Endothelial cell of umbilical vein (primary cell): Measurements from ENCODE around the gene DUSP8. TPM values are rescaled to one million over a fixed set of nuclear protein-coding genes. Genes with fewer than 3 reads are reported as not detected.
"Not testable (repeated sequence)": the region's sequence is repeated elsewhere in the genome, so short reads cannot be mapped to it uniquely, and the experiment has no call there.

Experiments used
- BruUV-seq: library from RNA; stranded (reverse); fragments of 400-500 nt; replicated peaks from 2 replicates; lab custom pipeline; 2021; lab: Mats Ljungman, UMichigan
- CTCF ChIA-PET: fragments of 300-600, 350-600 bp; sonication (Branson Sonifier 250); formaldehyde crosslinking; loops from one replicate; lab custom pipeline; 2021; ENCODE audit warnings: antibody characterized with exemption, inconsistent platforms; lab: Charles Lee
- POLR2A ChIA-PET: fragments of 300-600, 350-600 bp; sonication (Branson Sonifier 250); formaldehyde crosslinking; loops from one replicate; lab custom pipeline; 2021; ENCODE audit warnings: antibody characterized with exemption, inconsistent platforms; lab: Charles Lee
- DNase-seq: peaks from one replicate; pipeline ENCODE4 v3.0.0-alpha.2; 2011; ENCODE audit warnings: low read depth, low spot score
- FAIRE-seq: peaks from 2 replicates; lab custom pipeline; 2011; peaks lifted over from hg19 to GRCh38; lab: Jason Lieb, UNC
- H2AFZ ChIP-seq: 2 replicates; pipeline ENCODE4 v1.6.0; 2012; ENCODE audit warnings: low read depth, low read length, control low read depth, inconsistent platforms
- H3K27ac ChIP-seq: 2 replicates; pipeline ENCODE4 v1.5.1; 2011; ENCODE audit warnings: low read depth, mild to moderate bottlenecking, control low read depth, low read length, moderate library complexity; ENCODE audit not compliant: insufficient read depth
- H3K27me3 ChIP-seq, 2 experiments: 2 replicates each; pipeline versions ENCODE4 v1.6.0 to v1.6.1; 2011; ENCODE audit warnings: low read length in 2 of 2, mixed read lengths in 1 of 2; ENCODE audit not compliant: control insufficient read depth in 2 of 2, insufficient read depth in 2 of 2
- H3K36me3 ChIP-seq, 2 experiments: 2 replicates in 1 of 2; 3 replicates in 1 of 2; pipeline ENCODE4 v1.5.1; 2011; ENCODE audit warnings: low read length in 2 of 2, mild to moderate bottlenecking in 1 of 2, moderate library complexity in 1 of 2; ENCODE audit not compliant: control insufficient read depth in 2 of 2, insufficient read depth in 2 of 2; ENCODE audit errors: extremely low read depth in 1 of 2
- H3K4me1 ChIP-seq: 3 replicates; pipeline ENCODE4 v1.5.1; 2011; ENCODE audit warnings: mild to moderate bottlenecking, low read length; ENCODE audit not compliant: control insufficient read depth, insufficient read depth; ENCODE audit errors: extremely low read depth
- H3K4me2 ChIP-seq: 2 replicates; pipeline ENCODE4 v1.6.1; 2011; ENCODE audit warnings: low read length, control low read depth, mixed read lengths; ENCODE audit not compliant: insufficient read depth
- H3K4me3 ChIP-seq, 3 experiments: fragments of 200-600 bp in 1 of 3; sonication (generic), shearing (Covaris generic) in 1 of 3; replicated peaks in 1 of 3; 2 replicates each; pipeline ENCODE4 v1.5.1; 2011 to 2016; ENCODE audit warnings: control low read depth in 3 of 3, low read length in 3 of 3, mild to moderate bottlenecking in 2 of 3, inconsistent platforms in 1 of 3, low read depth in 1 of 3, moderate library complexity in 1 of 3; ENCODE audit not compliant: insufficient read depth in 1 of 3
- H3K79me2 ChIP-seq: 2 replicates; pipeline ENCODE4 v1.6.0; 2012; ENCODE audit warnings: low read length, inconsistent platforms; ENCODE audit not compliant: control insufficient read depth, insufficient read depth
- H3K9ac ChIP-seq: replicated peaks from 2 replicates; pipeline ENCODE3; 2011; ENCODE audit warnings: low read length, control low read depth; ENCODE audit not compliant: insufficient read depth; ENCODE audit errors: extremely low read depth
- H3K9me1 ChIP-seq: replicated peaks from 3 replicates; pipeline ENCODE4 v1.6.0; 2011; ENCODE audit warnings: mild to moderate bottlenecking, low read length; ENCODE audit not compliant: control insufficient read depth, insufficient read depth; ENCODE audit errors: extremely low read depth
- H3K9me3 ChIP-seq: replicated peaks from 2 replicates; pipeline ENCODE4 v1.5.1; 2012; ENCODE audit warnings: low read length, inconsistent platforms; ENCODE audit not compliant: control insufficient read depth, insufficient read depth
- H4K20me1 ChIP-seq: replicated peaks from 2 replicates; pipeline ENCODE3; 2011; ENCODE audit warnings: mild to moderate bottlenecking, low read length; ENCODE audit not compliant: control insufficient read depth, insufficient read depth; ENCODE audit errors: extremely low read depth
- dilution Hi-C: fragments of 300-500 bp; cut with MboI; formaldehyde crosslinking; loops from one replicate; pipeline ENCODE4 v1.15.0; 2019; ENCODE audit warnings: low sequenced_read_pairs; ENCODE audit not compliant: extremely low pct_ligation_motif_present
- intact Hi-C: fragments of 100-400 bp; cut with micrococcal nuclease; formaldehyde crosslinking; loops from one replicate; pipeline ENCODE4 v1.10.0; 2022
- polyA plus RNA-seq, 4 experiments: library from polyadenylated mRNA; depleted of rRNA in 3 of 4; stranded (reverse) in 3 of 4; unstranded in 1 of 4; fragments of >200 nt; gene quantifications; 2 replicates each; pipeline versions ENCODE4 v1.2.1 to v1.2.3, GENCODE V29; 2011 to 2012; ENCODE audit warnings: missing spikeins in 1 of 4
- total RNA-seq: library from RNA; stranded (reverse); gene quantifications from 2 replicates; pipeline ENCODE4 v1.2.3, GENCODE V29; 2021

DUSP8 gene
- total and polyA plus RNA-seq, 2 donors (not counting 3 experiments of a cell fraction or from before 2014, with no cell fraction given), result 4.6 to 5.9 TPM

DNA sequence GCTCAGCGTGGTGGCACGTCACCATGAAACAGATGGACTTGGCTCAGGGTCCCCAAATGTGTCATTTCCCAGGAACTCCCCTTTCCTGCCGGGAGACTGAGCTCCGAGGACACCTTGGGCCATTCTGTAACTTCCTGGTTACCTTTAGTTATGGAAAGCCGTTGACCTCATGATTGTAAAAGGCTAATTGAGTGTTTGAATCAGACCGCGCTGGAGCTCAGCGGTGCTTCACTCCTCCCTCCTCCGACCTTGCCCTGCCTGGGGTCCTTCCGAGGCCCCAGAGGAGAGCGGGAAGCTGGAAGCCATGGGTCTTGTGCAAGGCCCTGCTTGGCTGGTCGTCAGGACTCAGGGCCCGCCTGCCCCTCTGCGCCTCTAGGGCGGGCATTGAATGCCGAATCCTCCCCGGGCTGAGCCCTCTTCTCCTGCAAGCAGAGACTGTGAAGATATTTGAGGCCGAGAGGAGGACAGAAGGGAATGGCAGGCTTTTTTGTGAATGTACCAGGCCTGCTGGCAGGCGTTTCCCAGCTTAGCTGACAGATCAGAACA is 24.6 kb upstream of the DUSP8 start:
- CTCF ChIA-PET, result interaction anchor here (5.4 kb wide), 1 partner anchor 22 kb away, joined by 55 read pairs; no protein-coding TSS in a partner anchor
- FAIRE-seq, BruUV-seq: not testable (repeated sequence)

DNA sequence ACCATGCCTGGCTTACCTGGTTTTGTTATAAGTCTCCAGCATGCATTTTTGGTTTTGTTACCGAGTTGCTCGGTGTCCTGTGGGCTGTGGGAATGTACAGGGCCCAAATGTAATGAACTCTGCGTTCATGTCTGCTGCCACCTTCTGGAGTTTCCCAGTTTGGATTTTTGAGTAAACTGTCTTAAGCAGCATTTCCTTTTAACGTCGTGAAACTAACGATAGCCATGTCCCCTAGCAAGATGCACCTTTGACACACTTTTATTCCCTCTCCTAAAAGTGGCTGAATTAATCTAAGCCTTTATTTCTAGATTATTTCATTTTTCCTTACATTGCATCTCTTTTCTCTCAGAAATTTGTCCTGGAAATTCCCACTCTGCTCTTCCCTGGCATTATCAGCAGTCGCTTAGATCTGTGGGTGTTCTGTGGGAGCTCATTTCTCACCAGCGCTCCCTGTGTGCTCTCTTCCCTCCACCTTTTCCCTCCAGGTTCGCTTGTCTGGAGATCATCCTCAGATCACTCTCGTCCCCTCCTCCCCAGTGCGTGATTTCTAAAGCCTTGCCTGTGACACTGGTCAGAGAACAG is 24.0 kb upstream of the DUSP8 start:
- H3K9ac ChIP-seq, H3K9me1 ChIP-seq, dilution Hi-C loops, H4K20me1 ChIP-seq, H3K27me3 ChIP-seq, DNase-seq, H3K4me1 ChIP-seq, H2AFZ ChIP-seq, H3K4me2 ChIP-seq, FAIRE-seq, POLR2A ChIA-PET, H3K4me3 ChIP-seq, H3K9me3 ChIP-seq, BruUV-seq, H3K36me3 ChIP-seq, H3K27ac ChIP-seq, H3K79me2 ChIP-seq: not testable (repeated sequence)
- intact Hi-C loops, result loop anchor here (2.0 kb wide), 1 partner anchor 33 kb away; the partner anchor contains the start of gene KRTAP5-5
- CTCF ChIA-PET, result interaction anchor here (0.9 to 5.4 kb wide), 12 partner anchors 12 to 61 kb away, joined by 3 to 55 read pairs (median 7); partner anchors contain the start of genes KRTAP5-4 and KRTAP5-5

More for the DNA sequence above, 24.6 kb upstream of the DUSP8 start:
- H3K79me2 ChIP-seq, H3K9ac ChIP-seq, H3K4me1 ChIP-seq, H3K27me3 ChIP-seq, DNase-seq, H3K9me3 ChIP-seq, H3K9me1 ChIP-seq, H3K36me3 ChIP-seq, H3K4me3 ChIP-seq, H4K20me1 ChIP-seq, H3K4me2 ChIP-seq, dilution Hi-C loops, intact Hi-C loops, POLR2A ChIA-PET, H3K27ac ChIP-seq, H2AFZ ChIP-seq: not testable (repeated sequence)
